K562 (cell line): ENCODE measurements around the gene GPC3. TPM values are rescaled to one million over a fixed set of nuclear protein-coding genes. Genes with fewer than 3 reads are reported as not detected.

Experiments used
- IRF2 ChIP-seq: sonication (generic); formaldehyde crosslinking; IDR thresholded peaks from 2 replicates; pipeline ENCODE4 v1.8.1; 2022; ENCODE audit warnings: mild to moderate bottlenecking, missing genetic modification reagents
- MBD2 ChIP-seq: sonication (generic); IDR thresholded peaks from 2 replicates; pipeline ENCODE4 v1.6.1; 2016; ENCODE audit warnings: low read depth, borderline replicate concordance
- POLR2H ChIP-seq: IDR thresholded peaks from 2 replicates; pipeline ENCODE4 v1.6.1; 2016; ENCODE audit warnings: missing genetic modification characterization, low read depth, mild to moderate bottlenecking, control low read depth, missing compliant biosample characterization, moderate library complexity
- RBM25 ChIP-seq: fragments of 200-400 bp; formaldehyde crosslinking; IDR thresholded peaks from 2 replicates; pipeline ENCODE4 v1.6.1; 2018; ENCODE audit warnings: low read length, low read depth, moderate library complexity; ENCODE audit not compliant: severe bottlenecking
- REST ChIP-seq, 2 experiments: fragments of 450-650 bp; formaldehyde crosslinking in 1 of 2; IDR thresholded peaks; 2 replicates each; pipeline versions ENCODE4 v1.4.0 to v1.6.1; 2014 to 2020; ENCODE audit warnings: mild to moderate bottlenecking in 2 of 2, borderline replicate concordance in 1 of 2, low read depth in 1 of 2
- ZBED1 ChIP-seq: IDR thresholded peaks from 2 replicates; pipeline ENCODE4 v1.6.1; 2014
- ZNF778 ChIP-seq: fragments of 450-650 bp; formaldehyde crosslinking; IDR thresholded peaks from 2 replicates; pipeline ENCODE4 v1.4.0; 2020; ENCODE audit warnings: mild to moderate bottlenecking, moderate library complexity
- polyA plus RNA-seq, 8 experiments: library from polyadenylated mRNA; depleted of rRNA in 4 of 8; stranded (reverse) in 5 of 8; unstranded in 3 of 8; fragments of >200 nt; fragmentation: Nextera tagmentation in 2 of 8; fragmentation: Illumina TruSeq in 1 of 8; extraction: Ambion mirVana in 2 of 8; extraction: Trizol in 1 of 8; gene quantifications; 2 replicates each; pipeline versions ENCODE4 v1.2.1 to v1.2.3, GENCODE V29; 2011 to 2014; ENCODE audit warnings: inconsistent platforms in 1 of 8, missing spikeins in 1 of 8
- total RNA-seq, 7 experiments: library from RNA; depleted of rRNA in 6 of 7; stranded (reverse); fragments of >200 nt in 6 of 7; fragmentation: Illumina TruSeq in 2 of 7; extraction: Trizol in 2 of 7; gene quantifications; 2 replicates each; pipeline versions ENCODE4 v1.2.1 to v1.2.3, GENCODE V29; 2011 to 2021; ENCODE audit warnings: low replicate concordance in 1 of 7

Gene GPC3
- total and polyA plus RNA-seq, 9 of the 15 experiments (the other 6 are each of a cell fraction or from before 2014, with no cell fraction given): 0.42 TPM; not detected in 8

GRCh38 chrX:133742602-133743305 is 242.6 kb downstream of the GPC3 start (continued):
- no peak for TF ChIP-seq REST (IDR thresholded peaks at IDR 0.05; ENCODE audit: borderline replicate concordance)
- no peak for TF ChIP-seq REST (CRISPR knock-in tag; IDR thresholded peaks at IDR 0.05; ENCODE audit: low read depth)
- no peak for TF ChIP-seq IRF2 (CRISPR knock-in tag)
- no peak for TF ChIP-seq POLR2H (tag)
- no peak for TF ChIP-seq ZBED1
- no peak for TF ChIP-seq RBM25
- no peak for TF ChIP-seq MBD2
- TF ChIP-seq ZNF778 (CRISPR knock-in tag): no peak
